ENCODE measurements around the gene GEMIN7.

The GEMIN7 gene

DNA sequence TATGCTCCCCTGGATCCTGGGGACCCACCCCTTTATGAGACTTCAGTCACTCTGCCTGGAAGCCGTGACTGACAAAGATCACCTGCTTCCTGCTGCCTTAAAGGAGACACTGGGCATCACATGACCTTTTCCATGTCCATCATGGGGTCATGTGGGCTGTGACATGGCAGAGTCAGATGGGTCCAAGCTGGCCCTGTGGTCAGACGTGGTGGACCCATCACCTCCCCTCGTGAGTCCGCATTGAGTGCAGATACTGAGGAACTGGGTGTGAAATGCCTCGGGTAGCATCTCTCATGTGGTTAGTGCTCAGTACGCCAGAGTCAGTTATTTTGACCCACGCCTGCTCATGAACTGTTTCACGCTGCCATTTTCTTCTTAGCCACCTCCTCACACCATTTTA is 54.6 kb downstream of the GEMIN7 start:
- DNase-seq = no peak

DNA sequence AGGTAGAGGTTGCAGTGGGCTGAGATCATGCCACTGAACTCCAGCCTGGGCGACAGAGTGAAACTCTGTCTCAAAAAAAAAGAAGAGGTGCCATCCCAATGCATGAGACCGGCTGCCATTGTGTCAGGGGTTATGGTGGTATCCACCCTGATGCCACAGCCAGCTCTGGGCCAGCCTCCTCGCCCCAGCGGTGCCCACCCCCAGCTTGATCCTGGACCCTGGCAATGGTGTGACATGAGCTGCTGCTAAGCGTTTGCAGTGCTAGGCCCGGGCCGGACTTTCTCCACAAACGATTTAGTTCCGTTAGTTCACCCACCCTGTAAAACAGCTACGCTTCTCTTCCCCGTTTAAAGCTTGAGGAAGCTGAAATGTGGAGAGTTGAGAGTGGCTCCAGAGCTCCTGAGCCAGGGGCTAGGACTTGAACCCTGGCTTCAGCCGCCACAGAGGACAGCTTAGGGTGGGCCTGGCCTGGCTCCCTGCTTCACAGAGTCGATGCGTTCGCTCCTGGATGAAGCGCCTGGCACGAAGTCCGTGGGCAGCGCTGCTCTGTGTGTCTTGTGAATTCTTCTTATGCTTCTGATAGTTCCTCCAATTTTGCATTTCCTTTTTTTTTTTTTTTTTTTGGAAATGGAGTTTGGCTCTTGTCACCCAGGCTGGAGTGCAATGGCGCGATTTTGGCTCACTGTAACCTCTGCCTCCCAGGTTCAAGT is 56.3 kb downstream of the GEMIN7 start:
- DNase-seq = no peak

DNA sequence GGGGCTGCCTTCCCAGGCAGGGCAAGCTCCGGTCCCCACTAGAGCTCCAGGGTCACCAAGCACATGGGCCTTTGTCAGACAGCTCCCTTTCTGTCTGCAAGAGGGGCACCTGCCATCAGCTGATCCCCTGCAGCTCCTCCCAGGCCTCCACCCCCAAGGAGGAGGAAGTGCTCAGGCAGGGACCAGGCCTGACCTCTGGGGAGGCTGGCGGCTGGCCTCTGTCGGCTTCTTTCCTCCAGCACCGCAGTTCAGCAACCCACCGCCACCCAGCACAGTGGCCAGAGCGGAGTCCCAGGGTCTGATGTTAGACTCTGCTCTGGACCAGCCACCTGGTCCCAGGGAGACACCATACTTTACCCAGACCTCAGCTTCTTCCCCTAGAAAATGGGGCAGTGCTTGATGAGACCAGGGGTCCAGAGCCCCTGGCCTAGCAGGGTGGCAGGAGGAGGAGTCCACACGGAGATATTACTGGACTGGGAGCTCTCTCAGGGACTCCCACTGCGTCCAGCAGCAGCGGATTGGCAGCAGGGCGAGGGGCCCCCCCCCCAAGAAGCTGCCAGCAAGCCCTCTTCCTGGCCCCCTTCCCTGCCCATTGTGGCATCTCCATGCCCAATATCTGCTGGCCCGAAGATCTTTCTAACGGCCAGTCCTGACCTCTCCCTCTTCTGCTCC is 57.6 kb downstream of the GEMIN7 start:
- no peak for DNase-seq

DNA sequence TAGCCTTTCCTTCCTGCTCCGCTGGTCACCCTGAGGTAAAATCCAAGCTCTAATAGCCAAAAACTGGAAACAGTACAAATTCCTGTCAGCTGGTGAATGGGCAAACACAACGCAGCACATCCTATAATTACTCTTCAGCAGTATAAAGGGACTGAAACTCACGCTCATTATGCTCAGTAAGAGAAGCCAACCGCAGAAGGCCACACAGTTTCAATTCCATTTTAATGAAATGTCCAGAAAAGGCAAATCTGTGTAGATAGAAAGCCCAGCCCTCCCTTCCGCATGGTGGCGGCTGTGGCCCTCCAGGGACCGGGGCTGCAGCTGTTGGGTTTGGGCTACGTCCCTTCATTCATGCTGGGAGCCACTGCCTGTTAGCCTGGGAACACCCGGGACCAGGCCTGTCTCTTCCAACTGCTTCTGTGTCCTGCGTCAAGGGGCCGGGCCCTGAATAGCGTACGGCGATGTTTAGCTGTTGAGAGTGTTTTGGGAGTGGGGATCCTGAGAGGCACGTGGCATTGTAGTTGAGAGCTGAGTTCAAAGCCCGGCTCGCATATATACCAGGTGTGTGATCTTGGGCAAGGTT is 58.2 kb downstream of the GEMIN7 start:
- no peak for DNase-seq

DNA sequence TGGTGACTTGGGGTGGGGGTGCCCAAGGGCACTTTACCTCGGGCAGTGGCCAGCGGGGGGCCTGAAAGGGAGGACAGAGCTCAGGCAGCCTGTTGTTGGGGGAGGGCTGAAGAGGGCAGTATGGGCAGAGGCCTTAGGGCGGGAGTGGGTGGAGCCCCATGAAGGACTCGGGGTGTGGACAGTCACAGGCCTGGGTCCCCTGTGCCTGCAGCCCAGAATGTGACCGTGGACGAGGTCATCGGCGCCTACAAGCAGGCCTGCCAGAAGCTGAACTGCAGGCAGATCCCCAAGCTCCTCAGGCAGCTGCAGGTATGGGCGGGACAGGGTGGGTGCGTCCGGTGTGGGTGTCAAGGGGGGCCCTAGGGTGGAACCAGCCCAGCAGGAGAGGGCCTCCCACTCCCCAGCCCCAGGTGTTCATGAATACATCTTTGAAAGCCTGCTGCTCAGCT is 59.3 kb downstream of the GEMIN7 start:
- no peak for DNase-seq

DNA sequence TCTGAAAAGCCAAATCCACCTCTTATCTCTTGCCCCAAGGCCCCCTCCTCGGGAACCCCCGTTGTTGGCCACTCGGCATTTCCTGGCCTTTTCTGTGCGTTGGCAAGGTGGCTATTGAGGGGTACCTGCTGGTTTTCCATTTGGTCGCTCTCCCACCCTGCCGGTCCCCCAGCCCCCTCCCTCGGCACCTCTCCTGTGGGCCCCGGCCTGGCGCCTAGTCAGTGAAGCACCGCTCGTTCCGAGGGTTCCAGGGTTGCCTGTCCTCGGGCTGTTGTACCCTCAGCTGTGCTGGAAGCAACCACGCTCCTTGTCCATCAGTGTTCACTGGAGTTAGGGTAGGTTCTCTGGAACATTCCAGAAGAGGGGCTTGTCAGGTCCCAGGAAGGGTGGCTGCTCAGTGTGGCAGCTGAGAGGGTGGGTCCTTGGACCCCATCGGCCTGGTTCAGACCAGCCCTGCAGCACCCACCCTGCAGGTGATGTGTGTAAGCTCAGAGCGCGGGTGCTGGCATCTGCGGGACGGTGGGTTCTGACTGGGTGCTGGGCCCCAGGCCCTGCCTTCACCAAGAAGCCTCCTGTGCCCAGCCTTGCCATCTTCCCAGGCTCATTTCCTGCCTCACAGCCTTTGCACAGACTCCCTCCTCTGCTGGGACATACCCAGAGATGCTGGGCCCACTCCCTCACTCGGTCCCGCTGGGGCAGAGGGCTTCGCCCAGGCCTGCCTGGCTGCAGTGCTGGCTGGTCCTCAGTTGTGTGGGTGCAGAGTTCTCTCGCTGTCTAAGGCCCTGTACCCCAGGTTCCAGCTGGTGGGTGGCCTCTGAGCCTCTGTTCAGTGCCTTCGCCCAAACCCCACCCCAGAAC is 60.5 kb downstream of the GEMIN7 start:
- no peak for DNase-seq

DNA sequence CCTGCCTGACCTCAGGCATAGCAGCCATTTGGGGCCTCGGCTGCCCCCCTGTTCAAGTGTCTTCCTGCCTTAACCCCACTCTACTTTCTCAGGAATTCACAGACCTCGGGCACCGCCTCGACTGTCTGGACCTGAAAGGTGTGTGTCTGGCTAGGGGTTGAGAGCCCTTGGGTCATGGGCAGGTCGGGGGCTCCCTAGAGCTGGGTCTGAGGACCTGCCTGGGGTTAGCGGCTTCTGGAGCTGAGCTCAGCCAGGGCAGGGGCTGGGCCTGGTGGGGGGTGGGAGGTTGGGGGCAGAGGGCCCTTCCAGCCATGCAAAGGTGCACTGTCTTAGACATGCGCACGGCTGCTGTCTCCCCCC is 61.1 kb downstream of the GEMIN7 start:
- DNase-seq = no peak

DNA sequence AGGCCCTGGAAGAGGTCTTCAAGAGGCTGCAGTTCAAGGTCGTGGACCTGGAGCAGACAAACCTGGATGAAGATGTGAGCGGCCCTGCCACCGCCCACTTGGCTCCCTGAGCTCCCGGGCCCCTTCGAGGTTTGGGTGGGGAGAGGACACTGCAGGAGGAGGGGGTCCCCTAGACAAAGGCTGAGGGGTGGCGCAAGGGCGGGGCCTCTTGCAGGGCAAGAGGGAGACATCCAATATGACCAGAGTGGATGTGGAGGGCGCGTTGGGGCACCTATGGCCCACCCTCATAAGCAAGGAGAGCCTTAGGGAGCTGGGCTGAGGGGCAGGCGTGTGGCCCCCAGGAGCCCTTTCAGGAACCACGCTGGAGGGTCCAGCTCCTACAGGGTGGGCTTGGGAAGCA is 61.5 kb downstream of the GEMIN7 start:
- DNase-seq = no peak
